Glutamatergic neuron (in vitro differentiated cells): ENCODE data around the gene UQCRC2. TPM values are rescaled to one million over a fixed set of nuclear protein-coding genes. Genes with fewer than 3 reads are reported as not detected.
"Not testable (repeated sequence)": the region's sequence is repeated elsewhere in the genome, so short reads cannot be mapped to it uniquely, and the experiment has no call there.

Experiments used
- DNase-seq: peaks from one replicate; pipeline ENCODE4 v3.0.0; 2022
- H3K27ac Mint-ChIP-seq: one replicate; pipeline ENCODE4 v1.8.0; 2020; ENCODE audit warnings: mild to moderate bottlenecking, mixed read lengths, inconsistent platforms; ENCODE audit not compliant: unreplicated experiment
- H3K27me3 Mint-ChIP-seq: one replicate; pipeline ENCODE4 v1.8.0; 2020; ENCODE audit warnings: mild to moderate bottlenecking, moderate library complexity, mixed read lengths, inconsistent platforms; ENCODE audit not compliant: unreplicated experiment
- H3K36me3 Mint-ChIP-seq: one replicate; pipeline ENCODE4 v1.8.0; 2020; ENCODE audit warnings: mild to moderate bottlenecking, mixed read lengths, inconsistent platforms; ENCODE audit not compliant: unreplicated experiment
- H3K4me1 Mint-ChIP-seq: one replicate; pipeline ENCODE4 v1.8.0; 2020; ENCODE audit warnings: mild to moderate bottlenecking, low read depth, mixed read lengths, inconsistent platforms; ENCODE audit not compliant: unreplicated experiment
- H3K4me3 Mint-ChIP-seq: one replicate; pipeline ENCODE4 v1.8.0; 2020; ENCODE audit warnings: mild to moderate bottlenecking, mixed read lengths, inconsistent platforms; ENCODE audit not compliant: unreplicated experiment
- H3K9me3 Mint-ChIP-seq: one replicate; pipeline ENCODE4 v1.8.0; 2020; ENCODE audit warnings: mild to moderate bottlenecking, moderate library complexity, mixed read lengths, inconsistent platforms; ENCODE audit not compliant: unreplicated experiment
- total RNA-seq: library from RNA; stranded (reverse); fragmentation: NEBNext Ultra II Directional; extraction: Animal tissue kit (Norgen Biotek cat#: 25700); gene quantifications from one replicate; pipeline ENCODE4 v1.2.1, GENCODE V29; 2021; ENCODE audit not compliant: unreplicated experiment
- TF ChIP-seq, protein P1 (sequence below): fragments of 200-600 bp; sonication (generic); IDR thresholded peaks from one replicate; pipeline ENCODE4 v1.5.0; 2021; ENCODE audit not compliant: partially characterized antibody, unreplicated experiment

Gene UQCRC2
- total RNA-seq, 1 donor from 2014 or later, result 193 TPM

DNA sequence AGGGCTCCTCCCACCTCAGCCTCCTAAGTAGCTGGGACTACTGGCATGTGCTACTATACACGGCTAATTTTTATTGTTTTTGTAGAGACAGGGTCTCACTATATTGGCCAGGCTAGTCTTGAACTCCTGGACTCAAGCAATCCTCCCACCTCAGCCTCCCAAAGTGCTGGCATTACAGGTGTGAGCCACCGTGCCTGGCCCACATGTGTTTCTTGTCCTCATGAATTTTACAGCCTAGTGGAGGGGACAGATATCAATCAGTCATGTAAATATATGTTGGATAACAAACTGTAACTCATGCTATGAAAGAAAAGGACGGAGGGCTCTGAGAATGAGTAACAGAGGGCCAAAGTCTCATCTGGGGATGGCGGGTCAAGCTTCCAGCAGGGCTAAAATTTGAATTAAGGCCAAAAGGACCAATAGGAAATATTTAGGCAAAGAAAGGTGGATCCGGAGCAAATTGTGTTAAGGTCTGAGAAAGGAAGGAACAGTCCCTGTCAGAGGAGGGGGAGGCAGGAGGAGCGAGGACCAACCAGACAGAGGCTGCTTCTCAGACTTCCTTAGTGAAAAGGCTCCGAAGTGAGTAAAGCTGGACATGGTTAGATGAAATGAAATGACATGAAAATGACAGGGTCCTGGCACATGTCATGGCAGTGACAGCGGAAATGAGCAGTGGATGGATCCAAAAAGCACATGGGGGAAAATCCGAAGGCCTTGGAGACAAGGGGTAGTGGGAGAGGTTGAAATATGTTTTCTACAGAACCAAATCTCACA lies 43.9 kb downstream of the UQCRC2 start:
- Mint-ChIP-seq H3K27me3 (peaks cover 2% of the 10 kb centered on the region), H3K4me3 (no peak overlapping the region), H3K27ac (no peak overlapping the region), H3K36me3 (no peaks in the 10 kb centered on the region), H3K9me3 (peaks cover 2% of the 10 kb centered on the region), H3K4me1 (peaks cover 3% of the 10 kb centered on the region)
- no peak for DNase-seq
- TF ChIP-seq, protein P1, sequence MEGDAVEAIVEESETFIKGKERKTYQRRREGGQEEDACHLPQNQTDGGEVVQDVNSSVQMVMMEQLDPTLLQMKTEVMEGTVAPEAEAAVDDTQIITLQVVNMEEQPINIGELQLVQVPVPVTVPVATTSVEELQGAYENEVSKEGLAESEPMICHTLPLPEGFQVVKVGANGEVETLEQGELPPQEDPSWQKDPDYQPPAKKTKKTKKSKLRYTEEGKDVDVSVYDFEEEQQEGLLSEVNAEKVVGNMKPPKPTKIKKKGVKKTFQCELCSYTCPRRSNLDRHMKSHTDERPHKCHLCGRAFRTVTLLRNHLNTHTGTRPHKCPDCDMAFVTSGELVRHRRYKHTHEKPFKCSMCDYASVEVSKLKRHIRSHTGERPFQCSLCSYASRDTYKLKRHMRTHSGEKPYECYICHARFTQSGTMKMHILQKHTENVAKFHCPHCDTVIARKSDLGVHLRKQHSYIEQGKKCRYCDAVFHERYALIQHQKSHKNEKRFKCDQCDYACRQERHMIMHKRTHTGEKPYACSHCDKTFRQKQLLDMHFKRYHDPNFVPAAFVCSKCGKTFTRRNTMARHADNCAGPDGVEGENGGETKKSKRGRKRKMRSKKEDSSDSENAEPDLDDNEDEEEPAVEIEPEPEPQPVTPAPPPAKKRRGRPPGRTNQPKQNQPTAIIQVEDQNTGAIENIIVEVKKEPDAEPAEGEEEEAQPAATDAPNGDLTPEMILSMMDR, result no peak

- no peaks in the 10 kb centered on the region for H3K36me3 Mint-ChIP-seq
- TF ChIP-seq, protein P1, result no peak
- H3K27me3 Mint-ChIP-seq, result peaks cover 2% of the 10 kb centered on the region
- no peak overlapping the region for H3K27ac Mint-ChIP-seq
- DNase-seq, result no peak
- peaks cover 2% of the 10 kb centered on the region for H3K9me3 Mint-ChIP-seq
- no peak overlapping the region for H3K4me3 Mint-ChIP-seq
- H3K4me1 Mint-ChIP-seq, result peaks cover 3% of the 10 kb centered on the region
These were observed 44.7 kb downstream of the UQCRC2 start for GRCh38 chr16:21997697-21998480.

- Mint-ChIP-seq H3K4me3 (no peak overlapping the region), H3K9me3 (peaks cover 4% of the 10 kb centered on the region), H3K27ac (no peak overlapping the region), H3K36me3 (no peaks in the 10 kb centered on the region), H3K27me3 (peaks cover 2% of the 10 kb centered on the region), H3K4me1 (peaks cover 19% of the 10 kb centered on the region)
- TF ChIP-seq, protein P1, result no peak
- DNase-seq, result no peak
These were observed 48.4 kb downstream of the UQCRC2 start for GRCh38 chr16:22001591-22001990.

GRCh38 chr16:22002047-22002446 lies 48.9 kb downstream of the UQCRC2 start:
- H3K27ac Mint-ChIP-seq, H3K9me3 Mint-ChIP-seq, H3K4me3 Mint-ChIP-seq, H3K27me3 Mint-ChIP-seq, DNase-seq, H3K36me3 Mint-ChIP-seq: not testable (repeated sequence)
- H3K4me1 Mint-ChIP-seq, result peaks cover 24% of the 10 kb centered on the region

DNA sequence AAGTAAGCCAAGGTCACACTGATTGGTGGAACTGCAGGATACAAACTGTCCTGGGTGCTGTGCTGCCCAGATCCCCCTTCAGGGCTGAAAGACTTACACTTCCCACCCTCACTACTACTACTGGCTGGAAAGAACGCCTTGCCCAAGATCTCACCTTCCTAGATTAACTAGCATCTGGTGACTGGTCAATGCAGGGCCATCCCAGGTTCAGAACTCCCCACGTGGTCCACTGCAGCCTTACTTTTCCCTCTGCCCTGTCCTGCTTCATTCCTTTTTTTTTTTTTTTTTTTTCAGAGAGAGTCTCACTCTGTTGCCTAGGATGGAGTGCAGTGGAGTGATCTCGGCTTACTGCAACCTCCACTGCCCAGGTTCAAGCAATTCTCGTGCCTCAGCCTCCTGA lies 50.0 kb downstream of the UQCRC2 start:
- Mint-ChIP-seq H3K4me3 (no peak overlapping the region), H3K4me1 (peaks cover 28% of the 10 kb centered on the region), H3K27ac (no peak overlapping the region), H3K36me3 (no peaks in the 10 kb centered on the region), H3K27me3 (peaks cover 7% of the 10 kb centered on the region), H3K9me3 (peaks cover 11% of the 10 kb centered on the region)
- DNase-seq, result no peak
- TF ChIP-seq, protein P1, result no peak
